ENCODE measurements around the gene ELOA. TPM values are rescaled to one million over a fixed set of nuclear protein-coding genes. Genes with fewer than 3 reads are reported as not detected.

The ELOA gene, protein sequence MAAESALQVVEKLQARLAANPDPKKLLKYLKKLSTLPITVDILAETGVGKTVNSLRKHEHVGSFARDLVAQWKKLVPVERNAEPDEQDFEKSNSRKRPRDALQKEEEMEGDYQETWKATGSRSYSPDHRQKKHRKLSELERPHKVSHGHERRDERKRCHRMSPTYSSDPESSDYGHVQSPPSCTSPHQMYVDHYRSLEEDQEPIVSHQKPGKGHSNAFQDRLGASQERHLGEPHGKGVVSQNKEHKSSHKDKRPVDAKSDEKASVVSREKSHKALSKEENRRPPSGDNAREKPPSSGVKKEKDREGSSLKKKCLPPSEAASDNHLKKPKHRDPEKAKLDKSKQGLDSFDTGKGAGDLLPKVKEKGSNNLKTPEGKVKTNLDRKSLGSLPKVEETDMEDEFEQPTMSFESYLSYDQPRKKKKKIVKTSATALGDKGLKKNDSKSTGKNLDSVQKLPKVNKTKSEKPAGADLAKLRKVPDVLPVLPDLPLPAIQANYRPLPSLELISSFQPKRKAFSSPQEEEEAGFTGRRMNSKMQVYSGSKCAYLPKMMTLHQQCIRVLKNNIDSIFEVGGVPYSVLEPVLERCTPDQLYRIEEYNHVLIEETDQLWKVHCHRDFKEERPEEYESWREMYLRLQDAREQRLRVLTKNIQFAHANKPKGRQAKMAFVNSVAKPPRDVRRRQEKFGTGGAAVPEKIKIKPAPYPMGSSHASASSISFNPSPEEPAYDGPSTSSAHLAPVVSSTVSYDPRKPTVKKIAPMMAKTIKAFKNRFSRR
- total RNA-seq: 51.1 TPM
- long read RNA-seq, full-length matches to known transcripts: 16 of 144 reads
- long read RNA-seq, partial matches to known transcripts: 115 of 144 reads
- long read RNA-seq, other reads (novel, unspliced or antisense): 13 of 144 reads

DNA sequence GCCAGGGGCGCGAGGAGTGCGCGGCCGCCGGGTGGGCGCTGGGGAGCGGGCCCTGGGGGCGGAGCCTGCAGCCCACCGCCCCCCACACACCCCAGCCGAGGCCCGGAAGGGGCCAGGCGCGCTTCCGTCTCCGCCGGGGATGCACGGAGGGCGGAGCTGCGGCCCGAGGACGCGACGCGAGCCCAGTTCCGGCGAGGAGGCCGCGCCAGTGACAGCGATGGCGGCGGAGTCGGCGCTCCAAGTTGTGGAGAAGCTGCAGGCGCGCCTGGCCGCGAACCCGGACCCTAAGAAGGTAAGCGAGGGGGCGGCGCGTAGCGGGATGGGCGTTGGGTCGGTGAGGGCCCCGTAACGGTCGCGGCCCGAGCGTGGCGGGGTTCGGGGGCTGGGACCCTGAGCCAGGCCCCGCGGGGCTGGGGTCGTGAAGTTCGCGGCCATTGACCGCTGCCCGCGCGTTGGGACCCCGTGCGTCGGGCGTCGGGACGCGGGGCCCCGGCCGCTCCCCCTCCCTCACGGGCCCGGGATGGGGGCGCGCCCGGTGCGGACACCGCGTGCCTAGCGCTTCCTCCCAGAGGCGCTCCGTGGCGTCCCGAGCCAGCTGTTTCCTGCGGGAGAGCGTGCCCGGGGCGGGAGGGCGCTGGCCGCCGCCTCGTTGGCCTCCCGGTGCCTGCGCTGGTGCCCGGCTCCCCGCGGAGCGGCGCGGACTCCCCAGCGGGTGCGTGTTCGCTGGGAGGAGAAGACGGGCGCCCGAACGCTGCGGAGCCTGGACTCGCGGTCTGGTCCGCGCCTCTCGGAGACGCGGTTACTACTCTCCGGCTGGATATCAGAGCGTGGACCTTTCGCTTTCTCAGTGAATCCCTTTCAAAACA, at the start of gene ELOA:
Gene ELOA, plus strand, starts transcription at position 185 of the 866 bp plus-strand sequence. Its CDS starts 33 bp downstream, at position 218.
- DNase-seq (ENCODE audit: low spot score): peak; percentile 93

DNA sequence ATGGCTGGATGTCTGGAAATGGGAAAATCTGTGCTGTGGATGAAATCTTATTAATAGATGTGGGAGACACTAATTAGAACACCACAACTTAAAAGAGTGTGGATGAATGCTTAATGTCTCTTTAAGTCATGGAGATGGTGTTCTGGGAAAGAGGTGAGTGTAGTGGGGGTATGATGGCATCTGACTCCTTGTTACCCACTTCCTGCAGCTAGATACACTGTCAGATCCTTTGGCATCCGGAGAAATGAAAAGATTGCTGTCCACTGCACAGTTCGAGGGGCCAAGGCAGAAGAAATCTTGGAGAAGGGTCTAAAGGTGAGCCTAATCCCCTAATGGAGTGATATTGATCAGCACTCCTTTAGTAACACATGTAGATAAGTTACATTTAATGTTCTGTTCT, 49.7 kb upstream of the ELOA start:
- no peak for DNase-seq (ENCODE audit: low spot score)

DNA sequence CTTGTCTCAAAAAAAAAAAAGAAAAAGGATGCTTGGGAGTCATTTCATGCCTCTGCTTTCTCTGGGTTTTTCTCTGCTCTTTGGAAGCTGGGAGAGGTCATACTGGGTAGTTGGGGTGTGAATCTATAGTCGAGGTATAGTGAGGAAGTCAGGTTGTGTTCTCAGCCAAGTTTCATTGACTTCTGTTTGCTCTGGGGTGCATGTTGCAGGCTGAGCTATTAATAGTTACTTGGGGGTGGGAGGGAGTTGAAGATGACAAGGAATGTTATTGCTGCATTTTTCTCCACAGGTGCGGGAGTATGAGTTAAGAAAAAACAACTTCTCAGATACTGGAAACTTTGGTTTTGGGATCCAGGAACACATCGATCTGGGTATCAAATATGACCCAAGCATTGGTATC, 48.9 kb upstream of the ELOA start:
- no peak for DNase-seq (ENCODE audit: low spot score)

DNA sequence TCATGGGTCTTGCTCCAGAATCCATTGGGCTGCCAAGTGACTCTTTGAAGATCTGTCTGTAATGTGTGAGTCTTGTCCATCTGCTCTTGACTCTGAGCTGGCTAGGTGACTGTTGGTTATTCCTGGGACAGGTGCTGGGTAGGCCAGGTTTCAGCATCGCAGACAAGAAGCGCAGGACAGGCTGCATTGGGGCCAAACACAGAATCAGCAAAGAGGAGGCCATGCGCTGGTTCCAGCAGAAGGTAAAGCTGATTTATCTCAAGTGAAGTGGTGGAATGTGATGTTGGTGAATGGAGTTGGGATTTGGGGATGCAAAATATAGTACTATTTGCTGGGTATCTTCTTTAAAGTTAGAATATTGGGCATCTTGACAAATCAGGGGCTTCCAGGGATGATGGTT, 47.6 kb upstream of the ELOA start:
- no peak for DNase-seq (ENCODE audit: low spot score)

DNA sequence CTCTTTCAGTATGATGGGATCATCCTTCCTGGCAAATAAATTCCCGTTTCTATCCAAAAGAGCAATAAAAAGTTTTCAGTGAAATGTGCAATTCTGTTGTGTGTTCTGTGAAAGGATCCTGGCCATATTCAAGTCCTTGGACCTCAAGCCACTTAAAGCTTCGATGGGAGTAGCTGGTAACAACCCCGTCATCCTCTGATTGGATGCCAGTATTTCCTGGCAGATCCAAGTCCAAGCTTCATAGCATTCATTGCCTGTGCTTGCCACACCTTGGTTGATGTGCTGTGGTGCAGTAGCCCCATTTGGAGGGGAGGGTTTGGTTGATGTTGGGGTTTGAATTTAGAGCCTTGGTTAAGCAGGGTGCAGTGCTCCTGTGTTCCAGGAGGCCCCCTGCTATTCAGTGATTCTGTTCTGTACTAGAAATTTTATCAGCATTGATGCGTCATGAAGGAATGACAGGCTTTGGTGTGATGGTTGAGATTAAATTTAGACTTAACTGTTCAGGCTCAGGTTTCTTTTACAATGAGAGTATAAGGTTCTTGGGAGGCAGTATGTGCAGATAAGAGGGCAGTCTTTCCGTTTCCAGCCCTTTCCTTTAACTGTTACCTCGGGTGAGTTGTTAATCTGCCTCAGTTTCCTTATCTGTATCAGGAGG, 46.8 kb upstream of the ELOA start:
- no peak for DNase-seq (ENCODE audit: low spot score)

DNA sequence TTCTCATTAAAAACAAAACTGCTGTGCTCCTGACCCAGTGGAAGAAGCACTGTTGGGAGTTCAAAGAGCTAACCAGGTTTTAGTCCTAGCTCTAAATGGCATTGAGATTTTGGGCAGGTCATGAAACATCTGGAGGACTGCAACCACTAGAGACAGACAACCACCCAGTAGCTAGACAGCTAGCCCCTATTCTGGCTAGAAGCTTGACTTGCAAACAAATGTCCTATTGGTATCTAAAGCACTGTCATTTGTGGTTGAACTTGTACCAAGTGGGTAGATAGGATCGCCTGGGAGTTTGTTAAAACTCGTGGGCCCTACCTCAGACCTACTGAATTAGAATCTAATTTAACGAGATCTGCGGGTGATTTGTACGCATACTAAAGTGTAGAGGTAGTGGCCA, 44.8 kb upstream of the ELOA start:
- no peak for DNase-seq (ENCODE audit: low spot score)

DNA sequence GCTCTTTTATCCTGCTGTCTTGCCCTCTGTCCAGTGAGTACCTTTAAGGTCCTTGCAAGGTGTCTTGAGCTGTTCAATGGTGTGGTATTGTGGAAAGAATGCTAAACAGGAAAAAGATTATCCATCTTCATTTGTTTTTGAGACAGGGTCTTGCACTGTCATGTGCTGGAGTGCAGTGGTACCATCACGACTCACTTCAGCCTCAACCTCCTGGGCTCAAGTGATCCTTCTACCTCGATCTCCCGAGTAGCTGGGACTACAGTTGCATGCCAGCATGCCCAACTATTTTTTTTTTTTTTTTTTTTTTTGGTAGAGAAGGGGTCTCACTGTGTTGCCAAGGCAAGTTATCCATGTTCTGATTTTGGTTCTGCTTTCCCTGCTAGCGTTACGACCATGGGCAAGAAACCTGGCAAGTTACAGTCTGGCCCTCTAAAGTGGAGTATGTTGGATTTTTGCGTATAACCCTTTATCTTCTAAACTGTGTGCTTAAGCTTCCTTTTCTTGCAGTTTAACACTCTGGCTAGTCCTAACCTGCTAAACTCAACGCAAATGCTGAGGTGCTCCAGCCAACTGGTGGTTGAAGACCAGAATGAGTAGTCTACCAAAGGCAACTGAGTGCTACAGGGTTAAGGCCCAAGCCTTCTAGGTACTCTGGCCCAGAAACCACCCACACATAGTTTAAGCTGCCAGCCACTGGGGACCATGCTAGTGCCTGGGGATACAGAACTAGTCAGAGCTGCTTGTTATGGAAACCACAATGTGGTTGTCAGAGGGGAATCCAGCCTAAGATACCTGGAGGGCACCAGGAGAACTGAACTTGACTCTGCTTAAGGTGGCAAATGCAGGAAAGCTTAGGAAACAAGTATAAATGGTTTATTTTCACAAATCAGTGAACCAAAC, 43.7 kb upstream of the ELOA start:
- no peak for DNase-seq (ENCODE audit: low spot score)

DNA sequence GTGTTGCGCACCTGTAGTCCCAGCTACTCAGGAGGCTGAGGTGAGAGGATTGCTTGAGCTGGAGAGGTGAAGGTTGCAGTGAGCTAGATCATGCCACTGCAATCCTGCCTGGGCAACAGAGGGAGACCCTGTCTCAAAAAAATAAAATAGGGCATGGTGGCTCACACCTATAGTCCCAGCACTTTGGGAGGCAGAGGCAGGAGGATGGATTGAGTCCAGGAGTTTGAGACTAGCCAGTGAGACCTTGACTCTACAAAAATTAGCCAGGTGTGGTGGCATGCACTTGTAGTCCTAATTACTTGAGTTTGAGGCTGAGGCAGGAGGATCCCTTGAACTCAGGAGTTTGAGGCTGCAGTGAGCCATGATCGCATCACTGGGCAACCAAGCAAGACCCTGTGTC, 42.0 kb upstream of the ELOA start:
- no peak for DNase-seq (ENCODE audit: low spot score)

DNA sequence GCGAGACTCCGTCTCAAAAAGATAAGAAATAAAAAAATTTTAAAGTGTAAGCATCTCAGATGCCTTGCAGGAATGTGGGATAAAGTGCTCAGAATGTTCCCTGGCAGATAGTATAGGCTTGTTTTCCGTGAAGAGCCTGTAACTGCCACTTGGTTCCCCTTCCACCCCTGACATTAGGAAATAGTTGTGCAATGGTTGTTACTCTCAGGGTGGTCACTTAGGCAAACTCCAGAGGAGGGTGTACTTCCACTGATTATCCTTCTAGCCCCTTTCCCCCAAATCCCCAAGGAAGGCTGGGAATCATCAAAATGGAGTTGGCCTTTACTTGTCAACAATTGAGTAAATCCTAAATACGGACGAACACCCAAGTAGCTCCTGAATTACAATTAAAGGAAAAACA, 41.3 kb upstream of the ELOA start:
- DNase-seq (ENCODE audit: low spot score): no peak

DNA sequence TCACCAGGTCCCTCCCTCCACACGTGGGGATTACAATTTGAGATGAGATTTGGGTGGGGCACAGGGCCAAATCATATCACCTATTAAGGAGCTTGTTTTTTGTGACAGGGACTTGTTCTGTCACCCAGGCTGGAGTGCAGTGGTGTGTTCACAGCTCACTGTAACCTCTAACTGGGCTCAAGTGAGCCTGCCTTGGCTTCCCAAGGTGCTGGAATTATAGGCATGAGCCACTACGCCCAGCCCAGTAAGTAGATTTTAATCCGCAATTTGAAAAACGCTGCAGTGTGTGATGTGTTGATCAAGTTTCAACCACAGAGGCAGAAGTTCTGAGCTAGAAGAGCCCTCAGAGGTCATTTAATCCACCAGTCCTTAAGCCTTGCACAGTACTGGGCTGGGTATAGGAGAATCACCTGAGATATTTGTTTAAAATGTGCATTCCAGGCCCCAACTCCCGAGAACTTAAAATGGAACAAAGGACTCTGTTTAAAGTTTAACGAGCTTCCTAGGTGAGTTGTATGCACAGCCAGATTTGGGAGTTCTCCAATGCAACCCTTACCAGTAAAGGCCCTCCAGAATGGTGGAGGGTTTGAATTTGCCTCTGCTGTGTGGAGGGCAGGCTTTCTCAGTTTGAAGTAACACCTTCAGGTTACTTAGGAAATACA, 38.3 kb upstream of the ELOA start:
- DNase-seq (ENCODE audit: low spot score): no peak

DNA sequence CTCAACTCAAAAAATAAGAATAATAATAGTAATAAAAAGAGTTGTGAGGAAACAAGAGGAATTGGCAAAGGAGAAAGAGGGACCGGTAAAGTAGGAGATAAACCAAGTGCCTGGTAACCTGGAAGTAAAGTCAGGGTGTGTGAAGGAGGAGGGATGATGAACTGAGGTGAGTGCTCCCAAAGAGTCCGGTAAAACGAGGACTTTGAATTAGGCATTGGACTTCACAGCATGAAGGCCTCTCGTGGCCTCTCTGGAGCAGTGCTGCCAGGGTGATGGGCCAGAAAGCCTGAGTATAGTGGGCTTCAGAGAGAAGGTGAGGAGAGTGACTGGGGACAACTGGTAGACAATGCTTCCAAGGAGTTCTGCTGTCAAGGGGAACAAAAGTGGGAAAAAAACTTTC, 34.0 kb upstream of the ELOA start:
- DNase-seq (ENCODE audit: low spot score): no peak

DNA sequence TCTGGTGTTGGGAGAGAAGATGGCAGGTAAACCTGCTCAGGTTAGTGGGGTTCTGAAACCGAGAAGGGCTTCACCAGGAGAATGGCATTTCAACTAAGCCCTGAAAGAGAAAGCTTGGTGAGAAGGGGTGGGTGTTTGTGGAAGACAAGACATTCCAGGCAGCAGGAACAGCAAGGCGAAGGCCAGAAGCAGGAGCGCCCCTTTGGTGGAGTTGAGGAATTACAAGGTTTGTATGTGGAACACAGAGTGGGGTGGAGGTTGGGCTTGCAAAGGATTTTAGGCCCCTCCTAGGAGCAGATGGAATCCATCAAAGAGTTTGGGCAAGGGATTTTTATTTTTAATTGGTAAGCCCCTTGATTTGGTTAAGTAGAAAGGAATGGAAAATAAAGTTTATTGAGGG, 24.8 kb upstream of the ELOA start:
- no peak for DNase-seq (ENCODE audit: low spot score)

DNA sequence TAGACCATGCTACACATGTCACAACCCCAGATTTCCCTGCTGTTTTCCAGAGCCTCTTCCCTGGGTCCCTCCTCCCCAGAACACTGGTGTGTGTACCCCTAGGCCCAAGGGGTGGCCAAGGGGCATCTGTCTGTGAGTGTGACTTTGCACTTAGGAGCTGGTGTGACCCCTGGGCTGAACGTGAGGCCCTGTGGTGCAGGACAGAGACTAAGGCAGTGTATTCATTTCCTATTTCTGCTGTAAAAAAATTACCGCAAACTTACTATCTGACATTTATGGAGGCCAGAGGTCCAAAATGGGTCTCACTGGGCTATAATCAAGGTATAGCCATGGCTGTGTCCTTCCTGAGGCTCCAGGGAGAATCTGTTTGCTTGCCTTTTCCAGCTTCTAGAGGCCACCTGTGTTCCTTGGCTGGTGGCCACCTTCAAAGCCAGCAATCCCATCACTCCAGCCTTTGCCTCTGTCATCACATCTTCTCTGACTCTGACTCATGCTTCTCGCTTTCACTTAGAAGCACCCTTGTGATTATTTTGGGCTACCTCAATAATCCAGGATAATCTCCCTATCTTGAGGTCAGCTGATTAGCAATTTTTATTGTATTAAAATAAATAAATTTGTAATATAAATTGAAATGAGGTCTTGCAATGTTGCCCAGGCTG, 24.0 kb upstream of the ELOA start:
- no peak for DNase-seq (ENCODE audit: low spot score)

DNA sequence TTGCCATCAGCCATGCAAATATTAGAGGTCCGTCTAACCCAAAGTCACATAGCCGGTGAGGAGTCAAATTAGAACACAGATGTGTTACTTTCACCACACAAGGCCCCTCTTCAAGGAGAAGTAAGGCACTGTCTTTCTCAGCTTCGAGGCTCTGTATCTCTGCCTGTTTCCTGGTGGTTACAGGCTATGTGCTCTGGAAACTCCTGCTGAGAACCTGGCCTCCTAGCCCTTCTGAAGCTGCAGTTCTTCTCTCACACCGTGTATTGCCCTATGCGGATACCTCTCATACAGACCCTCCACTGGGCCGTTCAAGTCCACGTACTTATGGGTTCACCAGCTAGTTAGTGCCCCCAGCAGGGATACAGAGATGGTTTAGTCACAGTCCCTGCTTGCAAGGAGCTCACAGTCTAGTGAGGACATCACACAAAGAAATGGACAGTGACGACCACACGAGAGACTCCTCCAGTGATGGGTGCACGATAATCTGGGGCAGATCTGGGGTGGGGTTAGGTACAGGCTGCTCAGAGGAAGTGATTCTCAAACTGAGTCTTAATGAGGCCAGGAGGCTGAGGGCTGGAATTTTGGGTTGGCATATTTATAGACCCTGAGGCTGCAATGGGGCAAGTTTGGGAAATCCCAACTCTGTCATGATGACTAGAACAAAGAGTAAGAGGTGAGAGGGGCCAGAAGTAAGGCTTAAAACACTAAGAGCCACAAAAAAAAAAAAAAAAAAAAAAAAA, 22.8 kb upstream of the ELOA start:
- DNase-seq (ENCODE audit: low spot score): no peak

DNA sequence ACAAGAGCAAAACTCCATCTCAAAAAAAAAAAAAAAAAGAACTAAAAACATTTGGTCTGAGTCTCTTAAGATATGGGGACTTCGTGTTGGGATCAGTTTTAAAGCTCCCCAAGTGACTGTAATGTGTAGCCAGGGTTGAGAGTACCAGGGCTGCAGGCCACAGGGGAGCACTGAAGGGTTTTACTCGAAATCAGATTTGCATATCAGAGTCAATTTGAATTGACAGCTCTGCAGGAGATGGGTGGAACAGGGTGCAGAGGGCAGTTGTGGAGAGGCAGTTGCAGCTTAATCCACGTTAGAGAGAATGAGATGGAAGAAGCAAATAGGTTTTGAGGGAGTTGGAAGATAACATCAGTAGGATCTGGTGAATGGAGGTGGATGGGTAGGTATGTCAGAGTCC, 20.6 kb upstream of the ELOA start:
- DNase-seq (ENCODE audit: low spot score): peak; percentile 33

DNA sequence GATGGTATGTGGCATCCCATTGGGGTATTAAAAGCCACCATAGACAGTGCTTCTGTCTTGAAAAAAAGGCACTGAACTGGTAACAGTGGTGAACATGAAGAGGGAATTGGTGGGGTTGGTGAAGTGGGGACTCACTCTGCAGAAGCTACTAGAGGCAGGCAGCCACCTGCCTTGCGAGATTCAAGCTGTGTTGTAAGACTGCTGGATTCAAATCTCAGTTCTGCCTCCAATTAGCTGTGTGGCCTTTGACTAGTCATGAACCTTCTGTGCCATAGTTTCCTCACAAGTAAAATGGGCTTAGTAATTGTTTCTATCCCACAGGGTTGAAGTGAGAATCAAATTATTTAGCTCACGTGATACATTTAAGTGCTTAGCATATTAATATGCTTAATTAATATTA, 16.6 kb upstream of the ELOA start:
- DNase-seq (ENCODE audit: low spot score): peak; percentile 2

DNA sequence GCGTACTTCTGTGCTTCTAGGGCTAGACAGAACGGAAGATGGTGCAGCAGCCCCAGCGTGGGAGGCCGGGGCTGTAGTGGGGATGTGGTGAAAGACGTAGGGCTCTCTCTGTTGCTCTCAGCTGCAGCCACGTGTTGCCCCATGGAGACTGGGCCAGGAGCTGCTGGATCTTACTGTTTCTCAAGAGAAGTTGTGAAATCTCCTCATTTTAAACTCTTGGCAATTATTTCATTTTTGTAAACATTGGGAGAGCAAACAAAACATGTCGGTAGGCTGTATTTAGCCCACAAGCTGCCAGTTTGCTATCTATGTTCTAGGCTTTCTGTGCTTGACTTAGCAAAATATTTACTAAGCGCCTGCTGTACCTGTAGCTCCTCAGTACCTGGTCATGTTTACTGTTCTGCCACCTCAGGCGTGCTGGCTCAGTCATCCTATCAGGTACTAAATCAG, 15.9 kb upstream of the ELOA start:
- peak; percentile 89 for DNase-seq (ENCODE audit: low spot score)
